Stimulated activated naive CD8-positive, alpha-beta T cell treated with anti-CD3 and anti-CD28 coated beads, Interleukin-15, Interleukin-2, amounts not matched to agents 100 ng/mL and 50 ng/mL, for 24 hours (primary cell): ENCODE results near the gene RBM39.

Source experiments
- H3K27ac Mint-ChIP-seq: one replicate; pipeline ENCODE4 v1.8.0; 2021; ENCODE audit warnings: mild to moderate bottlenecking, mixed read lengths
- H3K27me3 Mint-ChIP-seq: one replicate; pipeline ENCODE4 v1.8.0; 2021; ENCODE audit warnings: mixed read lengths
- H3K36me3 Mint-ChIP-seq: one replicate; pipeline ENCODE4 v1.8.0; 2021; ENCODE audit warnings: low read depth, mixed read lengths
- H3K4me1 Mint-ChIP-seq: one replicate; pipeline ENCODE4 v1.8.0; 2021; ENCODE audit warnings: low read depth, mixed read lengths
- H3K4me3 Mint-ChIP-seq: one replicate; pipeline ENCODE4 v1.8.0; 2021; ENCODE audit warnings: mild to moderate bottlenecking, mixed read lengths
- H3K9me3 Mint-ChIP-seq: one replicate; pipeline ENCODE4 v1.8.0; 2021; ENCODE audit warnings: mixed read lengths

RBM39 gene

GRCh38 chr20:35737865-35738333 is 4.2 kb downstream of the RBM39 start:
- H3K27me3 Mint-ChIP-seq: no peaks in the 10 kb centered on the region
- H3K4me3 Mint-ChIP-seq: peak overlapping the region; percentile 83
- H3K4me1 Mint-ChIP-seq: peaks cover 80% of the 10 kb centered on the region
- H3K27ac Mint-ChIP-seq: peak overlapping the region; percentile 86
- no peaks in the 10 kb centered on the region for H3K9me3 Mint-ChIP-seq
- H3K36me3 Mint-ChIP-seq: peaks cover 80% of the 10 kb centered on the region

GRCh38 chr20:35735826-35736470 is 6.1 kb downstream of the RBM39 start:
- Mint-ChIP-seq H3K27ac (peak overlapping the region; percentile 83), H3K27me3 (no peaks in the 10 kb centered on the region), H3K4me3 (peak overlapping the region; percentile 68), H3K36me3 (peaks cover 88% of the 10 kb centered on the region), H3K9me3 (no peaks in the 10 kb centered on the region), H3K4me1 (peaks cover 93% of the 10 kb centered on the region)

GRCh38 chr20:35734777-35735649 is 7.0 kb downstream of the RBM39 start:
- H3K4me3 Mint-ChIP-seq: peak overlapping the region; percentile 59
- no peaks in the 10 kb centered on the region for H3K9me3 Mint-ChIP-seq
- peaks cover 96% of the 10 kb centered on the region for H3K4me1 Mint-ChIP-seq
- H3K36me3 Mint-ChIP-seq: peaks cover 88% of the 10 kb centered on the region
- peak overlapping the region; percentile 38 for H3K27ac Mint-ChIP-seq
- H3K27me3 Mint-ChIP-seq: no peaks in the 10 kb centered on the region

GRCh38 chr20:35734374-35734773 is 7.7 kb downstream of the RBM39 start:
- H3K27ac Mint-ChIP-seq: peak overlapping the region; percentile 38
- H3K9me3 Mint-ChIP-seq: no peaks in the 10 kb centered on the region
- H3K27me3 Mint-ChIP-seq: no peaks in the 10 kb centered on the region
- peaks cover 88% of the 10 kb centered on the region for H3K36me3 Mint-ChIP-seq
- peaks cover 96% of the 10 kb centered on the region for H3K4me1 Mint-ChIP-seq
- H3K4me3 Mint-ChIP-seq: peak overlapping the region; percentile 59

- H3K4me3 Mint-ChIP-seq: peak overlapping the region; percentile 20
- H3K27me3 Mint-ChIP-seq: no peaks in the 10 kb centered on the region
- H3K36me3 Mint-ChIP-seq: peaks cover 85% of the 10 kb centered on the region
- peaks cover 81% of the 10 kb centered on the region for H3K4me1 Mint-ChIP-seq
- no peaks in the 10 kb centered on the region for H3K9me3 Mint-ChIP-seq
- H3K27ac Mint-ChIP-seq: peak overlapping the region; percentile 59
These were observed 9.4 kb downstream of the RBM39 start for GRCh38 chr20:35732644-35732982.

- H3K4me1 Mint-ChIP-seq: peaks cover 76% of the 10 kb centered on the region
- H3K9me3 Mint-ChIP-seq: no peaks in the 10 kb centered on the region
- H3K27me3 Mint-ChIP-seq: no peaks in the 10 kb centered on the region
- peaks cover 85% of the 10 kb centered on the region for H3K36me3 Mint-ChIP-seq
- H3K27ac Mint-ChIP-seq: peak overlapping the region; percentile 49
- peak overlapping the region; percentile 14 for H3K4me3 Mint-ChIP-seq
These were observed 10.0 kb downstream of the RBM39 start for GRCh38 chr20:35731862-35732643.

GRCh38 chr20:35731469-35731788 is 10.6 kb downstream of the RBM39 start:
- Mint-ChIP-seq H3K27ac (no peak overlapping the region), H3K36me3 (peaks cover 90% of the 10 kb centered on the region), H3K27me3 (no peaks in the 10 kb centered on the region), H3K9me3 (no peaks in the 10 kb centered on the region), H3K4me1 (peaks cover 70% of the 10 kb centered on the region), H3K4me3 (peak overlapping the region; percentile 14)

- Mint-ChIP-seq H3K4me1 (peaks cover 64% of the 10 kb centered on the region), H3K9me3 (no peaks in the 10 kb centered on the region), H3K27me3 (no peaks in the 10 kb centered on the region), H3K36me3 (peaks cover 90% of the 10 kb centered on the region), H3K27ac (no peak overlapping the region), H3K4me3 (no peak overlapping the region)
These were observed 11.2 kb downstream of the RBM39 start for GRCh38 chr20:35730583-35731468.

- Mint-ChIP-seq H3K27ac (peak overlapping the region; percentile 14), H3K4me1 (peaks cover 60% of the 10 kb centered on the region), H3K27me3 (no peaks in the 10 kb centered on the region), H3K9me3 (no peaks in the 10 kb centered on the region), H3K4me3 (no peak overlapping the region), H3K36me3 (peaks cover 88% of the 10 kb centered on the region)
These were observed 12.1 kb downstream of the RBM39 start for GRCh38 chr20:35729836-35730582.

- Mint-ChIP-seq H3K27me3 (no peaks in the 10 kb centered on the region), H3K27ac (no peak overlapping the region), H3K4me1 (peaks cover 59% of the 10 kb centered on the region), H3K4me3 (no peak overlapping the region), H3K36me3 (peaks cover 88% of the 10 kb centered on the region), H3K9me3 (no peaks in the 10 kb centered on the region)
These were observed 12.7 kb downstream of the RBM39 start for GRCh38 chr20:35729283-35729807.

GRCh38 chr20:35726842-35727711 is 15.0 kb downstream of the RBM39 start:
- Mint-ChIP-seq H3K27me3 (no peaks in the 10 kb centered on the region), H3K9me3 (no peaks in the 10 kb centered on the region), H3K4me3 (no peak overlapping the region), H3K4me1 (peaks cover 53% of the 10 kb centered on the region), H3K27ac (no peak overlapping the region), H3K36me3 (peaks cover 87% of the 10 kb centered on the region)

GRCh38 chr20:35724321-35725230 is 17.5 kb downstream of the RBM39 start:
- Mint-ChIP-seq H3K4me3 (no peak overlapping the region), H3K27ac (peak overlapping the region; percentile 40), H3K4me1 (peaks cover 46% of the 10 kb centered on the region)

More at GRCh38 chr20:35724321-35725230, 17.5 kb downstream of the RBM39 start:
- Mint-ChIP-seq H3K36me3 (peaks cover 87% of the 10 kb centered on the region), H3K9me3 (no peaks in the 10 kb centered on the region), H3K27me3 (no peaks in the 10 kb centered on the region)
